BLaER1 (cell line): ENCODE results near the gene OCSTAMP.

Experiments
- H3K27ac ChIP-seq: shearing (Covaris generic); formaldehyde crosslinking; 2 replicates; pipeline ENCODE4 v1.8.1; 2022
- H3K27me3 ChIP-seq: shearing (Covaris generic); formaldehyde crosslinking; 2 replicates; pipeline ENCODE4 v1.8.1; 2022
- H3K36me3 ChIP-seq: shearing (Covaris generic); formaldehyde crosslinking; 2 replicates; pipeline ENCODE4 v1.8.1; 2022
- H3K4me1 ChIP-seq: shearing (Covaris generic); formaldehyde crosslinking; 2 replicates; pipeline ENCODE4 v1.8.1; 2022
- H3K4me2 ChIP-seq: shearing (Covaris generic); formaldehyde crosslinking; 2 replicates; pipeline ENCODE4 v1.8.1; 2022
- H3K4me3 ChIP-seq: shearing (Covaris generic); formaldehyde crosslinking; 2 replicates; pipeline ENCODE4 v1.8.1; 2022
- H3K9ac ChIP-seq: shearing (Covaris generic); formaldehyde crosslinking; 2 replicates; pipeline ENCODE4 v1.8.1; 2022
- H3K9me3 ChIP-seq: shearing (Covaris generic); formaldehyde crosslinking; 2 replicates; pipeline ENCODE4 v1.8.1; 2022
- H4K20me1 ChIP-seq: shearing (Covaris generic); formaldehyde crosslinking; 2 replicates; pipeline ENCODE4 v1.8.1; 2022
- Cebpa-rat ChIP-seq: shearing (Covaris generic); IDR thresholded peaks from 2 replicates; pipeline ENCODE4 v1.8.1; 2022

The OCSTAMP gene

DNA sequence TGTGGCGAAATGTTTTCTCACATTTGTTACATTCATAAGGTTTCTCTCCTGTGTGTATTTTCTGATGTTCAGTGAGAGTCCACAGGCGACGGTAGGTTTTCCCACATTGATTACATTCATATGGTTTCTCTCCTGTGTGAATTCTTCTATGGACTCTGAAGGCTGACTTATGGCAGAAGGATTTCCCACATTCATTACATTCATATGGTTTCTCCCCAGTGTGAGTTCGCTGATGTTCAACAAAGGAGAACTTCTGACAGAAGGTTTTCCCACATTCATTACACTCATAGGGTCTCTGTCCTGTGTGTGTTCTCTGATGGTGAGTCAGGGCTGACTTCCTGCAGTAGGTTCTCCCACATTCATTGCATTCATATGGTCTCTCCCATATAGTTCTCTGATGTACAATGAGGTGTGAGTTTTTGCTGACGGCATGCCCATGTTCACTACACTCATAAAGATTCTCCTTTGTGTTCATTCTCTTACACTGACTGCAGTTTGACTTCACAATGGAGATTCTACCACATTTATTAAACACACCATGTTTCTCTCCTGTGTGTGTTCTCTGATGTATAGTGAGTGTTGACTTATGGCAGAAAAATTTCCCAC is 49.0 kb downstream of the OCSTAMP start:
- no peak overlapping the region for H3K27ac ChIP-seq
- no peak overlapping the region for H3K4me2 ChIP-seq
- no peak overlapping the region for H3K4me3 ChIP-seq
- H3K9ac ChIP-seq: no peak overlapping the region
- peaks cover 4% of the 10 kb centered on the region; the same call in 1 of the 2 replicates for H3K4me1 ChIP-seq
- H4K20me1 ChIP-seq: no peaks in the 10 kb centered on the region
- no peaks in the 10 kb centered on the region for H3K36me3 ChIP-seq
- H3K9me3 ChIP-seq: peaks cover 43% of the 10 kb centered on the region
- TF ChIP-seq Cebpa-rat: no peak
- no peaks in the 10 kb centered on the region for H3K27me3 ChIP-seq

DNA sequence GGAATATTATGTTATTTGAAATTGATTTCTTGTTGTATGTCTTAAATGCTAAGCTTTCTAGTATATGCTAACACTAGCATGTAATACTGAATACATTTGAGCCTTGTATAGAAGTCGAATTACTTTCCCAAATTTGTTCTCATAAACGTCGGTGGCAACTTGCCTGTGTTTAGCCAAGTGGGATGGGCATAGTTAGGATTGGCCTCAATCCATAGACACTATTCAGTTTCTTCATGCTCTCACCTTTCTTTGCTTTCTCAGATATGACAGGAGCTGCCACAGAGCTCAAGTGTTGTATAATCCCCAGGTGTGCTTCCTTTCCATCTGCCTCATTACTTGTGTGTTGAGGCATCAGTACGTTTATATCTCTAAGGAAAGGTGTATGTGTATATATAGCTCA is 56.4 kb downstream of the OCSTAMP start:
- TF ChIP-seq Cebpa-rat: no peak
- Histone ChIP-seq H3K4me3 (no peak overlapping the region), H3K9ac (no peak overlapping the region), H3K9me3 (no peaks in the 10 kb centered on the region; the same call in 1 of the 2 replicates), H3K27me3 (no peaks in the 10 kb centered on the region; the same call in 1 of the 2 replicates), H3K4me2 (no peak overlapping the region), H3K36me3 (no peaks in the 10 kb centered on the region), H4K20me1 (no peaks in the 10 kb centered on the region), H3K4me1 (no peaks in the 10 kb centered on the region), H3K27ac (no peak overlapping the region)

DNA sequence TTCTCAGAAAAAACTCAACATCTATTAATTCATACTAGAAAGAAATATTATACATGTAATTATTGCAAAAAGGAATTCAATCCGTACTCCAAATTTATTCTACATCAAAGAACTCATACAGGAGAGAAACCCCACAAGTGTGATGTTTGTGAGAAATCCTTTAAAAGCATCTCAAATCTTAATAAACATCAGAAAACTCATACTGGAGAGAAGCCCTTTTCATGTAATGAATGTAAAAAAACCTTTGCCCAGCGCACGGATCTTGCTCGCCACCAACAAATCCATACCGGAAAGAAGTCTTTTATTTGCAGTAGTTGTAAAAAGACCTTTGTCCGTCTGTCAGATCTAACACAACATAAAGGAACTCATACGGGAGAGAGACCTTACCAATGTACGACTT is 59.1 kb downstream of the OCSTAMP start:
- Histone ChIP-seq H3K4me2 (no peak overlapping the region), H3K27ac (no peak overlapping the region), H3K9ac (no peak overlapping the region), H3K4me3 (no peak overlapping the region), H4K20me1 (no peaks in the 10 kb centered on the region), H3K36me3 (no peaks in the 10 kb centered on the region), H3K9me3 (no peaks in the 10 kb centered on the region), H3K4me1 (no peaks in the 10 kb centered on the region), H3K27me3 (no peaks in the 10 kb centered on the region; the same call in 1 of the 2 replicates)
- TF ChIP-seq Cebpa-rat: no peak
